Measurements from ENCODE around the gene HMGXB4. TPM values are rescaled to one million over a fixed set of nuclear protein-coding genes. Genes with fewer than 3 reads are reported as not detected.
"Not testable (repeated sequence)": the region's sequence is repeated elsewhere in the genome, so short reads cannot be mapped to it uniquely, and the experiment has no call there.

Gene HMGXB4
- 15.0 and 22.3 TPM in 2 replicates for total RNA-seq (2014; rRNA removed; shearing (Covaris generic); ENCODE audit: low replicate concordance)

- DNase-seq (ENCODE audit: low read depth): peak; percentile 83
- in situ Hi-C loops (cut with HindIII; ENCODE audit: low pct_unique_long_range_greater_than_20kb, low sequenced_read_pairs): no loop called here
Observed at GRCh38 chr22:35257321-35258190, at the start of gene HMGXB4. Gene HMGXB4, plus strand, starts transcription at chr22:35257493. Its CDS starts 4,898 bp downstream, at chr22:35262391.

GRCh38 chr22:35208003-35208402 is 49.3 kb upstream of the HMGXB4 start:
- no peak for DNase-seq (ENCODE audit: low read depth)
- in situ Hi-C loops (cut with HindIII; ENCODE audit: low pct_unique_long_range_greater_than_20kb, low sequenced_read_pairs): no loop called here

- in situ Hi-C loops (cut with HindIII; ENCODE audit: low pct_unique_long_range_greater_than_20kb, low sequenced_read_pairs): no loop called here
- DNase-seq (ENCODE audit: low read depth): no peak
Observed at GRCh38 chr22:35209203-35209602, 48.1 kb upstream of the HMGXB4 start.

- peak; percentile 44 for DNase-seq (ENCODE audit: low read depth)
Observed at GRCh38 chr22:35212009-35212408, 45.3 kb upstream of the HMGXB4 start.

DNA sequence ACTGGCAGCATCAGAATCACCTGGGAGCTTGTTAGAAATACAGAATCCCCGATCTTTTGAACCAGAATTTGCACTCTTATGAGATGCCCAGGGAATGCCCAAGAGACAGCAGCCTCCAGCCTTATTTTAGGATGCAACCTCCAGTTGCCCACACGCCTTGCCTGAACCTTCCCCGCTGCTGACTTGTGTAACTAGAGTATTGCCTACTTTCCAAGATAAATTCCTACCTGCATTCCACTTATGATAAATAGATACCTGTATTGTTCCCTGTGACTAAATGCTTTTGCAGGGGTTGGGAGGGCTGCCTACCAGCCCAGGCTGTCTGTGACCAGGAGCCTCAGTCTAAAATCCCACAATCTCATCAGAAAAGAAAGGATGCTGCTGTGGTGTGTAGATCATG is 44.3 kb upstream of the HMGXB4 start:
- in situ Hi-C loops (cut with HindIII; ENCODE audit: low pct_unique_long_range_greater_than_20kb, low sequenced_read_pairs): no loop called here
- DNase-seq (ENCODE audit: low read depth): no peak

More at GRCh38 chr22:35212009-35212408, 45.3 kb upstream of the HMGXB4 start:
- in situ Hi-C loops (cut with HindIII; ENCODE audit: low pct_unique_long_range_greater_than_20kb, low sequenced_read_pairs): no loop called here

- in situ Hi-C loops (cut with HindIII; ENCODE audit: low pct_unique_long_range_greater_than_20kb, low sequenced_read_pairs): no loop called here
Observed at GRCh38 chr22:35214968-35215367, 42.3 kb upstream of the HMGXB4 start.

DNA sequence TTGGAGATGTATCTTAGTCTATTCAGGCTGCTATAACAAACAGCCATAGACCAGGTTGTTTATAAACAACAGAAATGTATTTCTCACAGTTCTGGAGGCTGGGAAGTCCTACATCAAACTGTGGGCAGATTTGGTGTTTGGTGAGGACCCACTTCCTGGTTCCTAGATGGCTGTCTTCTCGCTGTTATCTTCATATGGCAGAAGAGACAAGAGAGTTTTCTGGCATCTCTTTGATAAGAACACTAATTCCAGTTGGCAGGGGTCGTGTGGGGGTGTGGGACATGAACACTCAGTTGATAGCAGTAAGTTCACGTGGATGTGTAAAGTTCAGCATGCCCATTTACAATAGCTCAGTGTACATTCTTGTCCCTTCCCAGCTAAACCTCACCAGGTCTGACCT is 41.3 kb upstream of the HMGXB4 start:
- no peak for DNase-seq (ENCODE audit: low read depth)
- in situ Hi-C loops (cut with HindIII; ENCODE audit: low pct_unique_long_range_greater_than_20kb, low sequenced_read_pairs): no loop called here

More at GRCh38 chr22:35214968-35215367, 42.3 kb upstream of the HMGXB4 start:
- DNase-seq (ENCODE audit: low read depth): no peak

- DNase-seq (ENCODE audit: low read depth): no peak
- in situ Hi-C loops (cut with HindIII; ENCODE audit: low pct_unique_long_range_greater_than_20kb, low sequenced_read_pairs): no loop called here
Observed at GRCh38 chr22:35217527-35217926, 39.8 kb upstream of the HMGXB4 start.

DNA sequence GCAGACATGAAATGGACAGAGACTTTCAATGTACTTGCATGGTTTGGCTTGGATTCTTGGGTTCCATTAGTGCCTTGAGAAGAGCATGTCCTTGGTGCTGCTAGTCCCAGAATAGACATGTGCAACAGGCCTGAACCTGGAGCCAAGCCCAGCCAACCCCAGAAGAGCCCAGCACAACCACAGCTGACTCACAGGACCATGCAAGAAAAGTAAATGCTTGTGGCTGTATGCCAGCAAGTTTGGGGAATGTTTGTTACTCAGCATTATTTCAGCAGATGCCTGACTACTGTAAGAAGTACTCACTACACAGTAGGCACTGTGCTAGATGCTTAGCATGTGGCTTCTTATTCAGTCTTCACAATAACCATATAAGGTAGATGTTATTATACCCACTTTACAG is 39.2 kb upstream of the HMGXB4 start:
- in situ Hi-C loops (cut with HindIII; ENCODE audit: low pct_unique_long_range_greater_than_20kb, low sequenced_read_pairs): no loop called here
- DNase-seq (ENCODE audit: low read depth): no peak

DNA sequence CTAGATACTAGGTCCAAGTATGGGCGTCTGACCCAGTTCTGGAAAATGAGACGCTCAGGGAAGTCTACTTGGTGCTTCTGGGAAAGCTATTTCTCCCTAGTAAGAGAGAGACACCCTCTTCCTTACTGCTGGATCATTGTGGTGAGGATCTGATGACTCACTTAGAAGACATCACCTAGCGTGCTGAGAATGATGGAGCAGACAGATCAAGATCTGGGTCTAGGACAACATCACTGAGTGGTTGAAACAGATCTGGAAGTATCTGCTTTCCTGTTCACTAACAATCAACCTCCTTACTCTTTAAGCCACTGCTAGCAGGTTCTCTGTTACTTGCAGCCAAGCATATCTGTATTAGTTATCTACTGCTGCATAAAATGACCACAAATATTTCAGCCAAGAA is 38.3 kb upstream of the HMGXB4 start:
- in situ Hi-C loops (cut with HindIII; ENCODE audit: low pct_unique_long_range_greater_than_20kb, low sequenced_read_pairs): no loop called here
- peak; percentile 71 for DNase-seq (ENCODE audit: low read depth)

- DNase-seq (ENCODE audit: low read depth): no peak
- in situ Hi-C loops (cut with HindIII; ENCODE audit: low pct_unique_long_range_greater_than_20kb, low sequenced_read_pairs): no loop called here
Observed at GRCh38 chr22:35220221-35220620, 37.1 kb upstream of the HMGXB4 start.

DNA sequence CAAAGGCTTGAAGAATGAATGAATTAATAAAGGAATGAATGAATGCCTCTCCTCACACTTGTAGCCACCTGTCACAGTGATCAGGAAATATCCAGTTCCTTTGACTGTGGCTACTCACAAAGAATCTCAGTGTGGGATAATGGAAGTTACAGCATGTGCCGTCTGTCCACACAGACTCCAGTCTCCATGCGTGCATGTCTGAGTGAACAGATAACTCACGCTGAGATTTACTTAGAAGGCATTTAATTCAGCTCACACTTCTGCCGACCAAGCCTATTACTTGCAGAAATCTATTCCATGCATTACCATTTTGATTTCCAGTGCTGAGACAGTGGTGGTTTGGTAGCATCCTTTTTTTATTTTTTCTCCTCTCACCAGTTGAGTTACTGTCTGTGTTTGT is 32.3 kb upstream of the HMGXB4 start:
- in situ Hi-C loops (cut with HindIII; ENCODE audit: low pct_unique_long_range_greater_than_20kb, low sequenced_read_pairs): no loop called here
- DNase-seq (ENCODE audit: low read depth): no peak

- DNase-seq (ENCODE audit: low read depth): no peak
- in situ Hi-C loops (cut with HindIII; ENCODE audit: low pct_unique_long_range_greater_than_20kb, low sequenced_read_pairs): no loop called here
Observed at GRCh38 chr22:35226958-35227647, 30.2 kb upstream of the HMGXB4 start.

- in situ Hi-C loops (cut with HindIII; ENCODE audit: low pct_unique_long_range_greater_than_20kb, low sequenced_read_pairs): no loop called here
- DNase-seq (ENCODE audit: low read depth): no peak
Observed at GRCh38 chr22:35229865-35230264, 27.4 kb upstream of the HMGXB4 start.

GRCh38 chr22:35230417-35230816 is 26.9 kb upstream of the HMGXB4 start:
- DNase-seq (ENCODE audit: low read depth): no peak
- in situ Hi-C loops (cut with HindIII; ENCODE audit: low pct_unique_long_range_greater_than_20kb, low sequenced_read_pairs): no loop called here

DNA sequence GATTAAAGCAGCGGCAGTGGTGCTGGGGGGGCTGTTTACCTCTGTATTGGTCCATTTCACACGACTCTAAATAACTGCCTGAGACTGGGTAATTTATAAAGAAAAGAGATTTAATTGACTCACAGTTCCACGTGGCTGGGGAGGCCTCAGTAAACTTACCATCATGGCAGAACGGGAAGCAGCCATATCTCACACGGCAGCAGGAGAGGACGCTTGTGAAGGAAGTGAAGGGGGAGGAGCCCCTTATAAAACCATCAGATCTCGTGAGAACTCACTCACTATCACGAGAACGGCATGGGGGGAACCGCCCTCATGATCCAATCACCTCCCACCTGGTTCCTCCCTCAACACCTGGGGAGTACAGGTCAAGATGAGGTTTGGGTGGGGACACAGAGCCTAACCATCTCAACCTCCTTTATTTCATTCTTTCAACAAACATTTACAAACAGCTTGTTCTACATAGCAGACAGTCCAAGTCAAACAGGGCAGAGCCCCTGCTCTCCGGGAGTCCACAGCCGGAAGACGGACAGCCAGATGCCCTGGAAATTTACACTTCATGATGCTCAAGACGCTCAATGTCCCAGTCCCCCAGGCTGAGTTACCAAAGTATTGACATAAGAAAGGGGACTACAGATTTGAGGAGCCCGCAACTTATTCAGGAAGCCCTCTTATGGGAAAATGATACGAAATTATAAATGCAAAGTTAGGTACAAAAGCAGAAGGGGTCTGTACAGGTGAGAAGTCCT is 26.3 kb upstream of the HMGXB4 start:
- no peak for DNase-seq (ENCODE audit: low read depth)
- in situ Hi-C loops (cut with HindIII; ENCODE audit: low pct_unique_long_range_greater_than_20kb, low sequenced_read_pairs): no loop called here

DNA sequence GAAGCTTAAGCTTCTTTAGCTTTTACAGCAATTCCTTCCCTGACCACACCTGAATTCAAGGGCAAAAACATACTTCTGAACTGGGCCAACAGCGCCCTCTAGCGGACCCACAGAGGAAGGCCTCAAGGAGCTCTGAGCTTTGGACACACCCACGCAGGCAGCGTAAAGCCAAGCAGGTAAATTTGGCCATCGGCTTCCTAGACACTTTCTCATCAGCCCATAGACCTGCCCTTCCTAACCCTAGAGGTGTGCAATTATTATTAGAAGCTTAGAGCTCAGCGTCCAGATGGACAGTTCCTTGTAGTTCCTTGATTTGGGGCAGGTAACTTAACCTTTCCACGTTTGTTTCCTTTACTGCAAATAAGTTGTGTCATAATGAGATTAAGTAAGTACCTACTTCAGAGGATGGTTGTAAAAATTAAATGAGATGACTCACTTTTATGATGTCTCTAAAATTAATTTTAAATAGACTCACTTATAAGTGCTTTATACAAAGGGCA is 25.7 kb upstream of the HMGXB4 start:
- in situ Hi-C loops (cut with HindIII; ENCODE audit: low pct_unique_long_range_greater_than_20kb, low sequenced_read_pairs): no loop called here

DNA sequence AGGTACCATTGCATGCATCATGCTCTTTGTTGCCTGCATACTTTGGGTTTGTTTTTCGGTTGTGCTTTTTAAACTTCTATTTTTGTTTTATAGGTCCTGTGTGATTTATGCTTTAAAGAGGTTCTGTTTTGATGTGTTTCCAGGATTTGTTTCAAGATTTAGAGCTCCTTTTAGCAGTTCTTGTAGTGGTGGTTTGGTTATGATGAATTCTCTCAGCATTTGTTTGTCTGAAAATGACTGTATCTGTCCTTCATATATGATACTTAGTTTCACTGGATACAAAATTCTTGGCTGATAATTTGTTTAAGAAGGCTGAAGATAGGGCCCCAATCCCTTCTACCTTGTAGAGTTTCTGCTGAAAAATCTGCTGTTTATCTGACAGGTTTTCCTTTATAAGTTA is 18.5 kb upstream of the HMGXB4 start:
- DNase-seq (ENCODE audit: low read depth); in situ Hi-C loops (cut with HindIII; ENCODE audit: low pct_unique_long_range_greater_than_20kb, low sequenced_read_pairs): not testable (repeated sequence)

More for the DNA sequence above, 25.7 kb upstream of the HMGXB4 start:
- DNase-seq (ENCODE audit: low read depth): peak; percentile 60
